ENCODE data around the gene SHISAL1. TPM values are rescaled to one million over a fixed set of nuclear protein-coding genes. Genes with fewer than 3 reads are reported as not detected.

The SHISAL1 gene
- total RNA-seq, 1 experiment from 2014 or later, result not detected

GRCh38 chr22:44335066-44335839, 22.5 kb upstream of the SHISAL1 start:
- CTCF ChIA-PET, result no interaction called here
- no peaks in the 10 kb centered on the region for H3K36me3 Mint-ChIP-seq (ENCODE audit: insufficient read depth, unreplicated experiment)
- no peak for TF ChIP-seq CTCF (IDR thresholded peaks at IDR 0.05; ENCODE audit: unreplicated experiment)
- peaks cover 16% of the 10 kb centered on the region for H3K27me3 Mint-ChIP-seq (ENCODE audit: unreplicated experiment)
- no peaks in the 10 kb centered on the region for H3K9me3 Mint-ChIP-seq (ENCODE audit: low read depth, unreplicated experiment)
- intact Hi-C loops (cut with micrococcal nuclease; ENCODE audit: unreplicated experiment), result loop anchor here (10.0 kb wide), 1 partner anchor 290 kb away; no protein-coding TSS in a partner anchor
- no TSS peak for BruUV-seq (replicated peaks)
- H3K4me1 Mint-ChIP-seq (ENCODE audit: low read depth, unreplicated experiment), result no peaks in the 10 kb centered on the region
- no peak overlapping the region for H3K27ac Mint-ChIP-seq (ENCODE audit: unreplicated experiment)
- no peak for DNase-seq
- no peak overlapping the region for H3K4me3 Mint-ChIP-seq (ENCODE audit: low read depth, unreplicated experiment)

- no peaks in the 10 kb centered on the region for H3K4me1 Mint-ChIP-seq (ENCODE audit: low read depth, unreplicated experiment)
- H3K27ac Mint-ChIP-seq (ENCODE audit: unreplicated experiment), result no peak overlapping the region
- peaks cover 24% of the 10 kb centered on the region for H3K27me3 Mint-ChIP-seq (ENCODE audit: unreplicated experiment)
- BruUV-seq (replicated peaks), result no TSS peak
- H3K36me3 Mint-ChIP-seq (ENCODE audit: insufficient read depth, unreplicated experiment), result no peaks in the 10 kb centered on the region
- H3K4me3 Mint-ChIP-seq (ENCODE audit: low read depth, unreplicated experiment), result no peak overlapping the region
- TF ChIP-seq CTCF (IDR thresholded peaks at IDR 0.05; ENCODE audit: unreplicated experiment), result no peak
- no peak for DNase-seq
- intact Hi-C loops (cut with micrococcal nuclease; ENCODE audit: unreplicated experiment), result loop anchor here (10.0 kb wide), 1 partner anchor 291 kb away; no protein-coding TSS in a partner anchor
- no peaks in the 10 kb centered on the region for H3K9me3 Mint-ChIP-seq (ENCODE audit: low read depth, unreplicated experiment)
- CTCF ChIA-PET, result no interaction called here
Observed at GRCh38 chr22:44333847-44334635, 21.3 kb upstream of the SHISAL1 start.

- H3K4me3 Mint-ChIP-seq (ENCODE audit: low read depth, unreplicated experiment), result no peak overlapping the region
- no peak for TF ChIP-seq CTCF (IDR thresholded peaks at IDR 0.05; ENCODE audit: unreplicated experiment)
- intact Hi-C loops (cut with micrococcal nuclease; ENCODE audit: unreplicated experiment), result loop anchor here (10.0 kb wide), 1 partner anchor 292 kb away; no protein-coding TSS in a partner anchor
- no TSS peak for BruUV-seq (replicated peaks)
- H3K27me3 Mint-ChIP-seq (ENCODE audit: unreplicated experiment), result peaks cover 35% of the 10 kb centered on the region
- no peak for DNase-seq
- no peak overlapping the region for H3K27ac Mint-ChIP-seq (ENCODE audit: unreplicated experiment)
- CTCF ChIA-PET, result no interaction called here
- no peaks in the 10 kb centered on the region for H3K36me3 Mint-ChIP-seq (ENCODE audit: insufficient read depth, unreplicated experiment)
- no peaks in the 10 kb centered on the region for H3K4me1 Mint-ChIP-seq (ENCODE audit: low read depth, unreplicated experiment)
- no peaks in the 10 kb centered on the region for H3K9me3 Mint-ChIP-seq (ENCODE audit: low read depth, unreplicated experiment)
Observed at GRCh38 chr22:44332946-44333345, 20.2 kb upstream of the SHISAL1 start.

GRCh38 chr22:44331881-44332714, 19.3 kb upstream of the SHISAL1 start:
- Mint-ChIP-seq H3K4me3 (ENCODE audit: low read depth, unreplicated experiment) (peak overlapping the region; percentile 39), H3K4me1 (ENCODE audit: low read depth, unreplicated experiment) (no peaks in the 10 kb centered on the region), H3K9me3 (ENCODE audit: low read depth, unreplicated experiment) (no peaks in the 10 kb centered on the region), H3K27me3 (ENCODE audit: unreplicated experiment) (peaks cover 44% of the 10 kb centered on the region), H3K27ac (ENCODE audit: unreplicated experiment) (no peak overlapping the region), H3K36me3 (ENCODE audit: insufficient read depth, unreplicated experiment) (no peaks in the 10 kb centered on the region)
- no TSS peak for BruUV-seq (replicated peaks)
- DNase-seq, result no peak
- TF ChIP-seq CTCF (IDR thresholded peaks at IDR 0.05; ENCODE audit: unreplicated experiment), result no peak
- intact Hi-C loops (cut with micrococcal nuclease; ENCODE audit: unreplicated experiment), result loop anchor here (10.0 kb wide), 1 partner anchor 293 kb away; no protein-coding TSS in a partner anchor
- CTCF ChIA-PET, result interaction anchor here (0.6 kb wide), 2 partner anchors 14 to 138 kb away, joined by 3 read pairs; no protein-coding TSS in a partner anchor
